Aorta (tissue), 5 donors: ENCODE measurements around the gene RALGAPA2. TPM values are rescaled to one million over a fixed set of nuclear protein-coding genes. Genes with fewer than 3 reads are reported as not detected.

ENCODE experiments used
- ATAC-seq: fragments of 200-7000 bp; cut with Tn5 transposase; one replicate; pipeline ENCODE4 v1.9.1; 2022; ENCODE audit warnings: moderate library complexity; ENCODE audit not compliant: low FRiP score
- DNase-seq, 2 donors: peaks; one replicate each; pipeline ENCODE4 v3.0.0-alpha.2; 2020
- H3K27ac ChIP-seq, 2 donors: one replicate each; pipeline ENCODE4 v1.5.1; 2013; ENCODE audit warnings: low read length in 2 of 2, mild to moderate bottlenecking in 2 of 2, moderate library complexity in 2 of 2, control low read depth in 1 of 2, inconsistent platforms in 1 of 2, low read depth in 1 of 2
- H3K27me3 ChIP-seq, 2 donors: one replicate each; pipeline ENCODE4 v1.6.1; 2013; ENCODE audit warnings: control low read depth in 1 of 2, low read length in 1 of 2, mild to moderate bottlenecking in 1 of 2, moderate library complexity in 1 of 2; ENCODE audit not compliant: insufficient read depth in 2 of 2, control insufficient read depth in 1 of 2
- H3K36me3 ChIP-seq, 2 donors: one replicate each; pipeline ENCODE4 v1.6.1; 2013; ENCODE audit warnings: control low read depth in 1 of 2, low read length in 1 of 2, mild to moderate bottlenecking in 1 of 2; ENCODE audit not compliant: insufficient read depth in 2 of 2, control insufficient read depth in 1 of 2
- H3K4me1 ChIP-seq, 2 donors: one replicate each; pipeline ENCODE4 v1.6.1; 2013; ENCODE audit warnings: low read length in 2 of 2, control low read depth in 1 of 2, mild to moderate bottlenecking in 1 of 2, moderate library complexity in 1 of 2; ENCODE audit not compliant: insufficient read depth in 2 of 2, control insufficient read depth in 1 of 2
- H3K4me3 ChIP-seq, 2 donors: one replicate each; pipeline ENCODE4 v1.5.1; 2013; ENCODE audit warnings: low read length in 2 of 2, control low read depth in 1 of 2, mild to moderate bottlenecking in 1 of 2
- H3K9me3 ChIP-seq: one replicate; pipeline ENCODE4 v1.6.1; 2013; ENCODE audit warnings: mild to moderate bottlenecking, low read length; ENCODE audit not compliant: control insufficient read depth
- WGBS, 2 donors: extraction: QIAGEN DNeasy Blood & Tissue Kit; methylation state at CpG; one replicate each; pipeline ENCODE4 v1.1.7; 2013; 5-methylcytosine and 5-hydroxymethylcytosine counted together
- intact Hi-C, 2 donors: fragments of 100-400 bp; cut with DNase I; formaldehyde crosslinking; loops; one replicate each; pipeline versions ENCODE4 v1.14.2 to v1.15.0; 2022
- polyA plus RNA-seq, 2 donors: library from polyadenylated mRNA; stranded (reverse); fragments of 200-250 nt; gene quantifications; one replicate each; pipeline ENCODE4 v1.2.3, GENCODE V29; 2013
- total RNA-seq, 2 donors: library from RNA; stranded (reverse); fragmentation: NEBNext Ultra II Directional; extraction: Animal tissue kit (Norgen Biotek cat#: 25700); gene quantifications; one replicate each; pipeline ENCODE4 v1.2.1, GENCODE V29; 2021
- donor health status: healthy with polysubstance abuse.
- donor health status: Bipolar disorder and iron deficiency.
- donor health status: DM: no; HTN: no; CAD: no.
- donor health status: DM: no; HTN: no; CAD: no.
- donor health status: DM: yes; HTN: yes; CAD: no.

The RALGAPA2 gene
- total and polyA plus RNA-seq, 4 donors = 2.2 to 62.3 (median 19.2) TPM

DNA sequence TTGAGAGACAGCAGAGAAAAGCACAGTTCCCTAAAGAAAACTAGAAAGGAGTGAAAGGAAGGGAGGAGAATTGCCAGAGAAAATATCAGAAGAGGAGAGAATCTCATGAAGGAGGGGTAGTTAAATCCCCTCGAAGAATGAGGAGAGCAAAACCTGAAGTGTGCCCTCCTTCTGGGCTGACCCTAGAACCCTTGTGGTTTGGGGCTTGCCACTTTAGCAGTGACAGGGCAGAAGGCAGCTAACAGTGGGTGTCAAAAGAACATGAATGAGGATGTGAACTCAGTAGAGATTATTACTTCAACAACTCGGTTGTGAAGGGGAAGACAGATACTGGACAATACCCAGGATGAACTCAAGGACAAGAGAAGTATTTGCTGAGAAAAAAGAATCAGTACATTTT is 73.6 kb downstream of the RALGAPA2 start:
- Histone ChIP-seq H3K4me3 (no peak overlapping the region), H3K9me3 (no peaks in the 10 kb centered on the region), H3K36me3 (peaks cover 0 to 8% of the 10 kb centered on the region in 2 donors), H3K4me1 (no peaks in the 10 kb centered on the region), H3K27ac (no peak overlapping the region), H3K27me3 (no peaks in the 10 kb centered on the region)
- ATAC-seq = no peak
- WGBS, 2 donors = 62 to 71% methylated on average over 2 of the region's 2 CpGs
- intact Hi-C loops = no loop called here
- no peak for DNase-seq

- H3K4me1 ChIP-seq = no peaks in the 10 kb centered on the region
- intact Hi-C loops = no loop called here
Measured at GRCh38 chr20:20637998-20638725, 74.3 kb downstream of the RALGAPA2 start.

GRCh38 chr20:20635006-20635405 is 77.4 kb downstream of the RALGAPA2 start:
- H3K36me3 ChIP-seq = peaks cover 0 to 10% of the 10 kb centered on the region in 2 donors
- no peak for ATAC-seq
- WGBS, 2 donors = 92 to 95% methylated on average over 2 of the region's 2 CpGs
- H3K27ac ChIP-seq = no peak overlapping the region
- no peak for DNase-seq
- intact Hi-C loops = no loop called here
- H3K4me3 ChIP-seq = no peak overlapping the region
- no peaks in the 10 kb centered on the region for H3K9me3 ChIP-seq
- H3K4me1 ChIP-seq = no peaks in the 10 kb centered on the region
- no peaks in the 10 kb centered on the region for H3K27me3 ChIP-seq

More at GRCh38 chr20:20637998-20638725, 74.3 kb downstream of the RALGAPA2 start:
- Histone ChIP-seq H3K36me3 (peaks cover 0 to 8% of the 10 kb centered on the region in 2 donors), H3K4me3 (no peak overlapping the region), H3K27ac (no peak overlapping the region), H3K9me3 (no peaks in the 10 kb centered on the region), H3K27me3 (no peaks in the 10 kb centered on the region)
- 94 to 95% methylated on average over 7 of the region's 7 CpGs for WGBS, 2 donors
- ATAC-seq (no peak), DNase-seq (no peak)

DNA sequence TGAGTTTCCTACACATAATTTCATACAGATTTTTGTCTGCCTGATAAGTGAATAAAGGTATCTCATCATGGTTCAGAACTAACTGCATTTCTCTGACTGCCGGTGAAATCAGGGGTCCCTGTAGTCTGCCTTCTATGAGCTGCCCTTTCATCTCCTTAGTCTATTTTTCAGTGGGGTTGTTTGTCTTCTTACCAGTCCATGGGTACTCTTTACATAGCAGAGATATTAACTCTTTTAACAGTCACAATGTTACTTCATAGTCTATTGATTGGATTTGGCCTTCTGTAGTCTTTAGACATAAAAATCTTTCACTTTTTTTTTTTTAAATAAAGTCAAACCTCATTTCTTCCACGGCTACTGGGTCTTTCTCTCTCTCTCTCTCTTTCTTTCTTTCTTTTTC is 79.8 kb downstream of the RALGAPA2 start:
- Histone ChIP-seq H3K4me3 (no peak overlapping the region), H3K9me3 (no peaks in the 10 kb centered on the region), H3K36me3 (peaks cover 3 to 12% of the 10 kb centered on the region in 2 donors), H3K27me3 (no peaks in the 10 kb centered on the region), H3K4me1 (no peaks in the 10 kb centered on the region), H3K27ac (no peak overlapping the region)
- ATAC-seq = no peak
- DNase-seq = no peak
- intact Hi-C loops = no loop called here
- 86 to 93% methylated on average over 2 of the region's 2 CpGs for WGBS, 2 donors

GRCh38 chr20:20630551-20630950 is 81.9 kb downstream of the RALGAPA2 start:
- Histone ChIP-seq H3K27me3 (no peaks in the 10 kb centered on the region), H3K4me1 (no peaks in the 10 kb centered on the region), H3K9me3 (no peaks in the 10 kb centered on the region), H3K4me3 (no peak overlapping the region), H3K36me3 (peaks cover 3 to 12% of the 10 kb centered on the region in 2 donors), H3K27ac (no peak overlapping the region)
- intact Hi-C loops = no loop called here
- no peak for DNase-seq
- WGBS, 2 donors = 96% methylated on average over 4 of the region's 4 CpGs
- no peak for ATAC-seq

GRCh38 chr20:20629556-20630188 is 82.8 kb downstream of the RALGAPA2 start:
- H3K4me3 ChIP-seq = no peak overlapping the region
- no peak for DNase-seq
- no peak for ATAC-seq
- WGBS, 2 donors = 96 to 97% methylated on average over 3 of the region's 3 CpGs
- no peaks in the 10 kb centered on the region for H3K4me1 ChIP-seq
- no peak overlapping the region for H3K27ac ChIP-seq
- H3K27me3 ChIP-seq = no peaks in the 10 kb centered on the region
- H3K9me3 ChIP-seq = no peaks in the 10 kb centered on the region
- peaks cover 3 to 10% of the 10 kb centered on the region in 2 donors for H3K36me3 ChIP-seq
- intact Hi-C loops = no loop called here

DNA sequence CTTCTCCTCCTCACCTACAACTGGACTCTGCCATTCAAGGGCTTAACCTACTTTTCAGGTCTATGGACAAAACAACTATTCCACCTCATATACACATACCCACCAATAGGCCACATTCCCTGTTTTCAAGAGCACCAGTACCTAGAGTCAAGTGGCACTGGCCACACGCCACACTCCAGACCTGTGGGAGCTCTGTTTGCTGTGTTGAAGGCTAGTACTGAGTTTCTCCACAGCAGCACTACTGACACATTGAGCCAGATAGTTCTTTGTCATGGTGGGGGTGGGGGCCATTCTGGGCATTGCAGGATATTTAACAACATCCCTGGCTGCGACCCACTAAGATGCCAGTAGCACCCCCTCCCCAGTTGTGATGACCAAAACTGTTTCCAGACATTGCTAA is 84.1 kb downstream of the RALGAPA2 start:
- intact Hi-C loops = no loop called here
- Histone ChIP-seq H3K27ac (no peak overlapping the region), H3K4me1 (no peaks in the 10 kb centered on the region), H3K36me3 (peaks cover 3 to 6% of the 10 kb centered on the region in 2 donors), H3K27me3 (no peaks in the 10 kb centered on the region), H3K4me3 (no peak overlapping the region), H3K9me3 (no peaks in the 10 kb centered on the region)
- DNase-seq (no peak), ATAC-seq (no peak)
- WGBS, 2 donors = 92 to 98% methylated on average over 2 of the region's 2 CpGs

DNA sequence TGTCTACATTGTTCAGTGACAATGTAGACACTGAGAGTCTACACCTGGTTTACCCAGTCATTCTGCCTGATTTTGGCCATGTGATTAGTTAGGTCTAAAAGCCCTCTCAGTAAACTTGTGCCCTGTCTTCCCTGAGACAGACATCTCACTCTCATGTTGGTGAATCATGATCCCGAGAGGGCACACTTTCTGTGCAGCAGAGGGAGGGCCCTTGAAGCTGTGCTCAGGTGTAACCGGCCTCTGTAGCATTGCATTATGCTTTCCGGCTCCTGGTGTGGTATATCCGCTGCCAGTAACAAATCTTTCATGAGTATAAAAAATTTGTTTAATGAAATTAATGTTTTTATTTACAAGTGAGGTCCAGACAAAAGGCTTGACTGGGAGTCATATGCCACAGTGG is 85.0 kb downstream of the RALGAPA2 start:
- peaks cover 3 to 6% of the 10 kb centered on the region in 2 donors for H3K36me3 ChIP-seq
- no peak for DNase-seq
- H3K27me3 ChIP-seq = no peaks in the 10 kb centered on the region
- intact Hi-C loops = no loop called here
- no peak overlapping the region for H3K27ac ChIP-seq
- H3K4me3 ChIP-seq = no peak overlapping the region
- ATAC-seq = no peak
- 94% methylated on average over 4 of the region's 4 CpGs for WGBS, 2 donors
- H3K4me1 ChIP-seq = no peaks in the 10 kb centered on the region
- no peaks in the 10 kb centered on the region for H3K9me3 ChIP-seq

DNA sequence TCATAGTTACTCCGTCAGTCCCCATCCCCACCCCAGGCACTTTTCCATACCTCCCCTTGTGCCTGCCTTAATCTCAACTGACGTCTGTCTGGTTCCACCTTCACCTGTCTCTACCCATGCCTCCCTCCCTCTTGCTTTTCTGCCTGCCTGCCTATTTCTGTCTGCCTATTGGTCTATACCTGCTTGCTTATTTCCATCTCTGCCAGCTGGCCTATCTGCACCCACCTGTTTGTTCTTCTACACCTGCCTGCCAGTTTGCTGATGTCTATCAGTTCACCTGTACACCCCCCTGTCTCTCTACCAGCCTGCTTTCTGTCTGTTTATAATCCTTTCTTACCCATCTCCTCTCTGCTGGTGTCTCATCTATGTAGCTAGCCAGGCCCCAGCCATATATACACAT is 87.5 kb downstream of the RALGAPA2 start:
- Histone ChIP-seq H3K27me3 (no peaks in the 10 kb centered on the region), H3K36me3 (peaks cover 3 to 6% of the 10 kb centered on the region in 2 donors), H3K4me3 (no peak overlapping the region), H3K4me1 (no peaks in the 10 kb centered on the region), H3K27ac (no peak overlapping the region), H3K9me3 (no peaks in the 10 kb centered on the region)
- intact Hi-C loops = no loop called here
- no peak for ATAC-seq
- DNase-seq = no peak
- 90 to 98% methylated on average over 2 of the region's 2 CpGs for WGBS, 2 donors
